ENCODE measurements around the gene FTO. TPM values are rescaled to one million over a fixed set of nuclear protein-coding genes. Genes with fewer than 3 reads are reported as not detected.

Gene FTO
- polyA plus RNA-seq, 2 donors = 5.3 to 14.7 TPM

- H3K4me1 ChIP-seq (ENCODE audit: control insufficient read depth in 2 of 2, insufficient read depth in 2 of 2, low read length in 1 of 2) = no peaks in the 10 kb centered on the region
- no peak overlapping the region for H3K27ac ChIP-seq (ENCODE audit: low read depth in 2 of 2, low read length in 1 of 2)
- no peaks in the 10 kb centered on the region for H3K27me3 ChIP-seq (ENCODE audit: control insufficient read depth in 1 of 2, insufficient read depth in 2 of 2, low read length in 2 of 2)
- H3K36me3 ChIP-seq (ENCODE audit: control insufficient read depth in 2 of 2, insufficient read depth in 2 of 2, low read length in 1 of 2) = no peaks in the 10 kb centered on the region
- no peak overlapping the region for H3K4me3 ChIP-seq (ENCODE audit: low read depth in 1 of 2, low read length in 2 of 2)
- H3K9me3 ChIP-seq (ENCODE audit: control insufficient read depth in 2 of 2, insufficient read depth in 1 of 2, low read depth in 1 of 2, low read length in 1 of 2) = no peaks in the 10 kb centered on the region
- WGBS, 2 donors = 82 to 92% methylated on average over 5 of the region's 5 CpGs
Observed at GRCh38 chr16:53936529-53936928, 232.6 kb downstream of the FTO start.

- 70 to 76% methylated on average over 10 of the region's 10 CpGs for WGBS, 2 donors
- no peak overlapping the region for H3K27ac ChIP-seq (ENCODE audit: low read depth in 2 of 2, low read length in 1 of 2)
- no peaks in the 10 kb centered on the region for H3K27me3 ChIP-seq (ENCODE audit: control insufficient read depth in 1 of 2, insufficient read depth in 2 of 2, low read length in 2 of 2)
- no peak overlapping the region for H3K4me3 ChIP-seq (ENCODE audit: low read depth in 1 of 2, low read length in 2 of 2)
- no peaks in the 10 kb centered on the region for H3K36me3 ChIP-seq (ENCODE audit: control insufficient read depth in 2 of 2, insufficient read depth in 2 of 2, low read length in 1 of 2)
- no peaks in the 10 kb centered on the region for H3K4me1 ChIP-seq (ENCODE audit: control insufficient read depth in 2 of 2, insufficient read depth in 2 of 2, low read length in 1 of 2)
- no peaks in the 10 kb centered on the region for H3K9me3 ChIP-seq (ENCODE audit: control insufficient read depth in 2 of 2, insufficient read depth in 1 of 2, low read depth in 1 of 2, low read length in 1 of 2)
Observed at GRCh38 chr16:53937161-53937880, 233.4 kb downstream of the FTO start.

GRCh38 chr16:53944025-53944424 lies 240.1 kb downstream of the FTO start:
- Histone ChIP-seq H3K36me3 (ENCODE audit: control insufficient read depth in 2 of 2, insufficient read depth in 2 of 2, low read length in 1 of 2) (no peaks in the 10 kb centered on the region), H3K27me3 (ENCODE audit: control insufficient read depth in 1 of 2, insufficient read depth in 2 of 2, low read length in 2 of 2) (no peaks in the 10 kb centered on the region), H3K4me3 (ENCODE audit: low read depth in 1 of 2, low read length in 2 of 2) (no peak overlapping the region), H3K4me1 (ENCODE audit: control insufficient read depth in 2 of 2, insufficient read depth in 2 of 2, low read length in 1 of 2) (no peaks in the 10 kb centered on the region), H3K9me3 (ENCODE audit: control insufficient read depth in 2 of 2, insufficient read depth in 1 of 2, low read depth in 1 of 2, low read length in 1 of 2) (no peaks in the 10 kb centered on the region), H3K27ac (ENCODE audit: low read depth in 2 of 2, low read length in 1 of 2) (no peak overlapping the region)
- 90 to 98% methylated on average over 2 of the region's 2 CpGs for WGBS, 2 donors

GRCh38 chr16:53945996-53946395 lies 242.0 kb downstream of the FTO start:
- Histone ChIP-seq H3K4me1 (ENCODE audit: control insufficient read depth in 2 of 2, insufficient read depth in 2 of 2, low read length in 1 of 2) (no peaks in the 10 kb centered on the region), H3K27ac (ENCODE audit: low read depth in 2 of 2, low read length in 1 of 2) (no peak overlapping the region), H3K27me3 (ENCODE audit: control insufficient read depth in 1 of 2, insufficient read depth in 2 of 2, low read length in 2 of 2) (no peaks in the 10 kb centered on the region), H3K36me3 (ENCODE audit: control insufficient read depth in 2 of 2, insufficient read depth in 2 of 2, low read length in 1 of 2) (no peaks in the 10 kb centered on the region), H3K9me3 (ENCODE audit: control insufficient read depth in 2 of 2, insufficient read depth in 1 of 2, low read depth in 1 of 2, low read length in 1 of 2) (no peaks in the 10 kb centered on the region), H3K4me3 (ENCODE audit: low read depth in 1 of 2, low read length in 2 of 2) (no peak overlapping the region)
- 59 to 65% methylated on average over 2 of the region's 2 CpGs for WGBS, 2 donors

- H3K27ac ChIP-seq (ENCODE audit: low read depth in 2 of 2, low read length in 1 of 2) = no peak overlapping the region
Observed at GRCh38 chr16:53946746-53947386, 242.9 kb downstream of the FTO start.

GRCh38 chr16:53947642-53948041 lies 243.7 kb downstream of the FTO start:
- 85 to 91% methylated on average over 7 of the region's 7 CpGs for WGBS, 2 donors
- Histone ChIP-seq H3K9me3 (ENCODE audit: control insufficient read depth in 2 of 2, insufficient read depth in 1 of 2, low read depth in 1 of 2, low read length in 1 of 2) (no peaks in the 10 kb centered on the region), H3K27ac (ENCODE audit: low read depth in 2 of 2, low read length in 1 of 2) (no peak overlapping the region), H3K27me3 (ENCODE audit: control insufficient read depth in 1 of 2, insufficient read depth in 2 of 2, low read length in 2 of 2) (no peaks in the 10 kb centered on the region), H3K36me3 (ENCODE audit: control insufficient read depth in 2 of 2, insufficient read depth in 2 of 2, low read length in 1 of 2) (no peaks in the 10 kb centered on the region), H3K4me1 (ENCODE audit: control insufficient read depth in 2 of 2, insufficient read depth in 2 of 2, low read length in 1 of 2) (no peaks in the 10 kb centered on the region), H3K4me3 (ENCODE audit: low read depth in 1 of 2, low read length in 2 of 2) (no peak overlapping the region)

More at GRCh38 chr16:53946746-53947386, 242.9 kb downstream of the FTO start:
- Histone ChIP-seq H3K36me3 (ENCODE audit: control insufficient read depth in 2 of 2, insufficient read depth in 2 of 2, low read length in 1 of 2) (no peaks in the 10 kb centered on the region), H3K9me3 (ENCODE audit: control insufficient read depth in 2 of 2, insufficient read depth in 1 of 2, low read depth in 1 of 2, low read length in 1 of 2) (no peaks in the 10 kb centered on the region), H3K4me3 (ENCODE audit: low read depth in 1 of 2, low read length in 2 of 2) (no peak overlapping the region), H3K27me3 (ENCODE audit: control insufficient read depth in 1 of 2, insufficient read depth in 2 of 2, low read length in 2 of 2) (no peaks in the 10 kb centered on the region), H3K4me1 (ENCODE audit: control insufficient read depth in 2 of 2, insufficient read depth in 2 of 2, low read length in 1 of 2) (no peaks in the 10 kb centered on the region)
- WGBS, 2 donors = 87 to 94% methylated on average over 5 of the region's 5 CpGs

- 91 to 95% methylated on average over 4 of the region's 4 CpGs for WGBS, 2 donors
- Histone ChIP-seq H3K27me3 (ENCODE audit: control insufficient read depth in 1 of 2, insufficient read depth in 2 of 2, low read length in 2 of 2) (no peaks in the 10 kb centered on the region), H3K4me1 (ENCODE audit: control insufficient read depth in 2 of 2, insufficient read depth in 2 of 2, low read length in 1 of 2) (no peaks in the 10 kb centered on the region), H3K36me3 (ENCODE audit: control insufficient read depth in 2 of 2, insufficient read depth in 2 of 2, low read length in 1 of 2) (no peaks in the 10 kb centered on the region), H3K27ac (ENCODE audit: low read depth in 2 of 2, low read length in 1 of 2) (no peak overlapping the region), H3K9me3 (ENCODE audit: control insufficient read depth in 2 of 2, insufficient read depth in 1 of 2, low read depth in 1 of 2, low read length in 1 of 2) (no peaks in the 10 kb centered on the region), H3K4me3 (ENCODE audit: low read depth in 1 of 2, low read length in 2 of 2) (no peak overlapping the region)
Observed at GRCh38 chr16:53948326-53948725, 244.4 kb downstream of the FTO start.

- Histone ChIP-seq H3K36me3 (ENCODE audit: control insufficient read depth in 2 of 2, insufficient read depth in 2 of 2, low read length in 1 of 2) (no peaks in the 10 kb centered on the region), H3K4me1 (ENCODE audit: control insufficient read depth in 2 of 2, insufficient read depth in 2 of 2, low read length in 1 of 2) (no peaks in the 10 kb centered on the region), H3K4me3 (ENCODE audit: low read depth in 1 of 2, low read length in 2 of 2) (no peak overlapping the region), H3K27me3 (ENCODE audit: control insufficient read depth in 1 of 2, insufficient read depth in 2 of 2, low read length in 2 of 2) (no peaks in the 10 kb centered on the region), H3K9me3 (ENCODE audit: control insufficient read depth in 2 of 2, insufficient read depth in 1 of 2, low read depth in 1 of 2, low read length in 1 of 2) (no peaks in the 10 kb centered on the region), H3K27ac (ENCODE audit: low read depth in 2 of 2, low read length in 1 of 2) (no peak overlapping the region)
- 93 to 94% methylated on average over 3 of the region's 3 CpGs for WGBS, 2 donors
Observed at GRCh38 chr16:53948734-53949430, 244.9 kb downstream of the FTO start.

- Histone ChIP-seq H3K36me3 (ENCODE audit: control insufficient read depth in 2 of 2, insufficient read depth in 2 of 2, low read length in 1 of 2) (no peaks in the 10 kb centered on the region), H3K27ac (ENCODE audit: low read depth in 2 of 2, low read length in 1 of 2) (no peak overlapping the region), H3K9me3 (ENCODE audit: control insufficient read depth in 2 of 2, insufficient read depth in 1 of 2, low read depth in 1 of 2, low read length in 1 of 2) (no peaks in the 10 kb centered on the region), H3K4me1 (ENCODE audit: control insufficient read depth in 2 of 2, insufficient read depth in 2 of 2, low read length in 1 of 2) (no peaks in the 10 kb centered on the region), H3K4me3 (ENCODE audit: low read depth in 1 of 2, low read length in 2 of 2) (no peak overlapping the region), H3K27me3 (ENCODE audit: control insufficient read depth in 1 of 2, insufficient read depth in 2 of 2, low read length in 2 of 2) (no peaks in the 10 kb centered on the region)
- 58 to 65% methylated on average over 6 of the region's 6 CpGs for WGBS, 2 donors
Observed at GRCh38 chr16:53949715-53950410, 245.9 kb downstream of the FTO start.
